ENCODE measurements around the gene CEP72. TPM values are rescaled to one million over a fixed set of nuclear protein-coding genes. Genes with fewer than 3 reads are reported as not detected.

The CEP72 gene
- total RNA-seq, 1 experiment from 2014 or later = 24.8 TPM

GRCh38 chr5:660491-661030 is 48.4 kb downstream of the CEP72 start:
- Histone ChIP-seq H3K23me2 (ENCODE audit: insufficient read length, low read depth, low read length, poor library complexity, severe bottlenecking) (no peaks in the 10 kb centered on the region), H2BK20ac (ENCODE audit: low read depth, low read length, poor library complexity, severe bottlenecking) (no peak overlapping the region), H3K18ac (ENCODE audit: insufficient read length, low read depth, low read length) (no peak overlapping the region), H3K56ac (ENCODE audit: insufficient read length, low read depth, low read length) (no peak overlapping the region), H3K14ac (ENCODE audit: insufficient read depth, low read length) (no peak overlapping the region), H3K9me3 (ENCODE audit: control insufficient read depth, low read depth, low read length) (no peaks in the 10 kb centered on the region), H3K27ac (ENCODE audit: insufficient read length, low read depth, low read length) (no peak overlapping the region), H3K79me1 (ENCODE audit: insufficient read depth, low read depth, low read length, poor library complexity, severe bottlenecking) (no peaks in the 10 kb centered on the region), H4K5ac (ENCODE audit: insufficient read length, low read depth, low read length) (no peak overlapping the region), H4K8ac (replicated peaks; ENCODE audit: insufficient read length, low read depth, low read length) (no peak overlapping the region), H2BK120ac (ENCODE audit: low read depth, low read length, poor library complexity, severe bottlenecking) (no peak overlapping the region), H4K20me1 (ENCODE audit: control insufficient read depth, insufficient read depth, insufficient read length) (no peaks in the 10 kb centered on the region), H3K23ac (ENCODE audit: insufficient read length, low read depth, low read length) (no peak overlapping the region), H2AFZ (ENCODE audit: low read length) (no peak overlapping the region), H2BK12ac (ENCODE audit: insufficient read length, low read depth, low read length) (no peak overlapping the region), H4K91ac (ENCODE audit: insufficient read length, low read depth, low read length) (no peak overlapping the region), H3K27me3 (ENCODE audit: insufficient read depth, low read length) (no peaks in the 10 kb centered on the region), H3K4ac (ENCODE audit: low read depth, low read length) (no peak overlapping the region), H3T11ph (ENCODE audit: low read length) (no peak overlapping the region), H2BK15ac (ENCODE audit: low read depth, low read length) (no peak overlapping the region), H3K79me2 (ENCODE audit: insufficient read depth, low read length) (no peaks in the 10 kb centered on the region), H3K9ac (ENCODE audit: extremely low read depth, insufficient read length, low read length) (no peak overlapping the region), H2BK5ac (ENCODE audit: insufficient read length, low read length) (no peak overlapping the region), H2AK5ac (ENCODE audit: insufficient read length, low read length) (no peak overlapping the region), H3K4me2 (ENCODE audit: insufficient read depth, insufficient read length, low read length) (no peak overlapping the region), H3K4me1 (ENCODE audit: insufficient read depth, low read length) (no peaks in the 10 kb centered on the region)
- no peaks in the 10 kb centered on the region for H3K9me3 Mint-ChIP-seq
- WGBS (ENCODE audit: extremely low coverage, insufficient read length, low lambda C conversion rate) = no CpG with 5 or more reads among the region's 11 CpGs
- peaks cover 40 to 72% (median 70%) of the 10 kb centered on the region in 3 experiments for H3K36me3 Mint-ChIP-seq (ENCODE audit: insufficient read depth in 1 of 3, low read depth in 3 of 3)
- H3K4me3 Mint-ChIP-seq = no peak overlapping the region
- H3K27ac Mint-ChIP-seq = no peak overlapping the region
- H3K4me1 Mint-ChIP-seq = no peaks in the 10 kb centered on the region
- TF ChIP-seq CTCF (conservative IDR thresholded peaks at IDR 0.05) = no peak
- no peaks in the 10 kb centered on the region for H3K27me3 Mint-ChIP-seq (ENCODE audit: low read depth)
- no peak for DNase-seq

Measured in H9 (cell line).